HG02571 (cell line): ENCODE data around the gene TRMT11.
"Not testable (repeated sequence)": the region's sequence is repeated elsewhere in the genome, so short reads cannot be mapped to it uniquely, and the experiment has no call there.

Experiments
- ATAC-seq: cut with Tn5 transposase; IDR thresholded peaks from one replicate; pipeline ENCODE4 v1.9.1; 2021; ENCODE audit warnings: mild to moderate bottlenecking, moderate library complexity; ENCODE audit not compliant: unreplicated experiment

TRMT11 gene

DNA sequence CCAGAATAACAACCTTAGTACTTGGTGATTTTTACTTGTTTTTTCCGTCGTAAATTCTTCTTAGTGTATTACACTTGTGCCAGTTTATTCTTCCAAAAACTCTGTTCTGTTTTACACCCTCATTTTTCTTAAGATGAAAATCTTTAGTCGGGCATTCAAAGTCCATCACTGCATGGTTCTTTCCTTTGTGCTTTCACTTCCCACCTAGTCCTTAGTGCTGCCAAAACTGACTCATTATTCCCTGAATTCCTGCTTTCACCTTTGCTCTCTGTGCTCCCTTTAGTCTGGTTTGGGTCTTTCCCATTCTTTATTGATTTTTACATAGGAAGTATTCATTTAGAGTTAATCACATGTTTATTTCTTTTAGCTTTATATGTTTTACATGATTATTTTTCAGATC is 3.3 kb downstream of the TRMT11 start:
- ATAC-seq = no peak

DNA sequence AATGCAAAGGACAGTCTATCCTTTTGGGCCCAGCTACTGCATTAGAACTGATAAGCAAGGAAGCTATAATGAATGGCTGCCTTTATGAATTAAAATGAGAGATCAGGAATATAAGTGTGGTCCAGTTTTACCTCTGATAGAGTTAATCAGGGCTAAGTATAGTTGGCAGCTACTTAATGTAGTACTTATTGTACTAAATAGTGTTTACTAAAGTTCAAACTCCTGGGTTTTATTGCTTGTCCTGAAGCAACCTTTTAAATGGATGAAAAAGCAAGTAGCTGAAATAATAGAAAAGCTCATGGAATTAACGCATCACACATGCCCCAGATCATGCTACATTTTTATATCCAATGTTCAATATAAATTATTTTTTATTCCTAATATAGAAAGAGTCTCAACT is 5.3 kb downstream of the TRMT11 start:
- no peak for ATAC-seq

DNA sequence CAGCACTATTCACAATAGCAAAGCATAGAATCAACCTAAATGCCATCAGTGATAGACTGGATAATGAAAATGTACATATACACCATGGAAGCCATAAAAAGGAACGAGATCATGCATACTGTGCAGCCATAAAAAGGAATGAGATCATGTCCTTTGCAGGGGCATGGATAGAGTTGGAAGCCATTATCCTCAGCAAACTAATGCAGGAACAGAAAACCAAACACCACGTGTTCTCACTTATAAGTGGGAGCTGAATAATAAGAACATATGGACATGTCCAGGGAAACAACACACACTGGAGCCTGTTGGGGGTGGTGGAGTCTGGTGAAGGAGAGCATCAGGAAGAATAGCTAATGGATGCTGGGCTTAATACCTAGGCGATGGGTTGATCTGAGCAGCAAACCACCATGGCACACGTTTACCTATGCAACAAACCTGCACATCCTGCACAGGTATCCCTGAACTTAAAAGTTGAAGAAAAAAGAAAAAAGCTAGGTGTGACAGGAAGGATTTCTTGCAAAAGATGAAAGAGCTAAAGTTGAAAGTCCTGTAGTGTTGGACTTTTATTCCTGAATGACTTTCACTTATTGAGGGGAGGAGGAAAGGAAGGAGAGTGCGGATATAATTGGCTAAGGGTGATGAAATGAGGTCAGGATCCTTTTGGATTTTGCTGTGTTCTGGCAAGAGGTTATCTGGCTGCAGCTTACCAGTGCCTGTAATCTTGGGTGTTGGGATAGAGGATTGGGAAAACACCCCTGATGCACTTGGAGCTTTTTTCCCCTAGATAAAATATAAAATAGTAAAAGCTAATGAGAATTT is 8.5 kb downstream of the TRMT11 start:
- no peak for ATAC-seq

DNA sequence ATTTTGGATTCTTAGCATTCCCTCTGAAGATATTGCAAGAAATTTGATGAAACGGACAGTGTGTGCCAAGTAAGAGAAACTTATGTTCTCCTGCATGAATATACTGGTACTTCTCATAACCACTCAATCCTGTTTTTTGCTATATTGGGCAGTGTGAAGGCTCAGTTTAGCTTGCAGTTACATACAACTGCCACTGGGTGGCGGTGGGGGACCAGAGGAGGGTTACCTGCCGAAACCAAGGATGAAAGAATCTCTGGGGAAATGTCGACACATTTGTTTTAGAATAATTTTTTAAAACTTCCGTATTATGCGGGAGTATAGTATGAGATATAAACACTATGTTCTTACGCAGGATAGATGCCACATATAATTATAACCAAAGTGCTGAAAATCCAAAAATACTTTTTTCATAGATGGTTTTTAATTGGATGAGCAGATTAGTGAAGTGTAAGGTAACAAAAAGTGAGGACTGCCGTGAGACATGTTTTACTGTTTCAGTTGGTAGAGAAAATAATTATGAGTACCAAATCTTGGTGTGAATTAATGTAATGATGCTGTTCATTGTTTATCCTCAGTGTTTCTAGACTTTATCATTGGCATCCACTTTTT is 9.7 kb downstream of the TRMT11 start:
- peak; percentile 97 for ATAC-seq

DNA sequence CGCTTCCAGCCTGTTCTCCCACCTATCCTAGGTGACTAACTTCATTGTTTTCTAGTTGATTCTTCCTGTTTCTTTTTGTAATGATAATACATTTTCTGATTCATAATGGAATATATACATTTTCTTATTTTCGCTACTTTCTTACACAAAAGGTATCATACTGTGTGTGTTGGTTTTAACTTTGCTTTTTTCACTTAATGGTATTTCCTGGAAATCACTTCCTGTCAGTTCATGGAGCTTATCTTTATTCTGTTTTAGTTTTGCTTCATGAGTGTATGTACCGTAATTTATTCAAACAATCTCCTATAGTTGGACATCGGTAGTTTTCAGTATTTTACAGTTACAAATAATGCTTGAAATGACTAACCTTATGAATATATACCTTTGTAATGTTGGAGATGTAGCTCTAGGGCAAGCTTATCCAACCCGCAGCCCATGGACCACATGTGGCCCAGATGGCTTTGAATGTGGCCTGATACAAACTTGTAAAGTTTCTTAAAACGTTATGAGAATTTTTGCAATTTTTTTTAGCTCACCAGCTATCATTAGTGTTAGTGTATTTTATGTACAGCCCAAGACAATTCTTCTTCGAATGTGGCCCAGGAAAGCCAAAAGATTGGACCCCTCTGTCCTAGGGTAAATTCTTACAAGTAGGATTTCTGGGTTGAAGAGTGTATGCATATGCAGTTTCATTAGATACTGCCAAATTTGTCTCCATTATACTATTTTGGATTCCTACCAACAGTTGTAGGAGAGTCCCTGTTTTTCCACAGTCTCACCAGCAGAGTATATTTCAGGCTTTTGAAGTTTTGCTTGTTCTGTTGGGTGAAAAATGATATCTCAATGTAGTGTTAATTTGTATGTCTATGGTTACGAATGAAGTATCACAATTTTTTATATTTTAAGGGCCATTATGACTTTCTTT is 16.7 kb downstream of the TRMT11 start:
- no peak for ATAC-seq

DNA sequence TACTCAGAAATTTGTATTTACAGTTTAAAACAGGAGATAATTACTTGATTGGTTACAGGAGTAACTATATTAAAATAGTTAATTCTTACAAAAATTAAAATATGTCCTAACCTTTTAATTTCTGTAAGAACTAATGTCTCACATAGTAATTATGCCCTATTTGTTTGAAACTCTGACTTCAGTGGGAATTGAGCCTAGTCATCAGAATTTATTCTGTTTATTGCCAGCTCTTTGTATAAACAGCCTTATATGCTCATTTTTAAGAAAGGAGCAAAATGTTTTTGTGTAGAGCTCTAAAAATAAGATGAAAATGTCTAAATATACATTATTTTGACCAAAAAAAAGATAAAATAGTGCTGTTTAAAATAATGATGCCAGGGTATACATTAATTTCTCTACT is 21.5 kb downstream of the TRMT11 start:
- no peak for ATAC-seq

DNA sequence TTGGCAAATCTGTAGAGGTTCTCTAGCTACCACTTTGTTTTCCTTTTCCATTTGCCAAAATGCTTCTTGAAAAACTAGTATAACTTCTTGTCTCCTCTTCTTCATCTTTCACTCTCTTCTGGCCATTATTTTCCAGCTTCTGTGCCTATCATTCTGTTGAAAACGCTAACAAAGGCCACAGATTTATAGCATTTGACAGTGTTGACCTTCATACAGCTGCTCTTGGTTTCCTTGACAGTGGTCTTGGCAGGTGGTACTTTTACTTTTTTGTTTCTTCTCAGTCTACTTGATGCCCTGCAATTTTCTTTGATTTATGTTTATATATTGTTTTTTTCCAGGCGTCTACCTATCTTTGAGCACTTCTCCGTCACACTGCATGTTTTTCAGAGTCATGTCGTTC is 23.7 kb downstream of the TRMT11 start:
- no peak for ATAC-seq

DNA sequence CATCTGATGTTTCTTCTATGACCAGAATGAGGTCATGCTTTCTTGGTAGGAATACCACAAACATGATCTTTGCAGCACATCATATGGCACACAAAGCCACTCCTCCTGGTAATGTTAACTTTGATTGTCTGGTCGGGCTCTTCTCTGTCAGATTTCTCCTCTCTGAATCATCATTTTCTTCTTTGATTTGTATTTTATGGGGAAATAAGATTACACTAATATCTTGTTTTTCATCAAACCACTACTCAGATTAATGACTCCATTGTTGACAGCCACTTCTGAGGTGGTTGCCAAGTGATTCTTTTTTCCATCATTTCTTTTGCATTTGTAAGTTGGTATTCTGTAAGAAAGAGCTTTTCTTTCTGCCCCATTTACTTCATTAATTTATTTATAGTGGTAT is 29.5 kb downstream of the TRMT11 start:
- ATAC-seq = no peak

DNA sequence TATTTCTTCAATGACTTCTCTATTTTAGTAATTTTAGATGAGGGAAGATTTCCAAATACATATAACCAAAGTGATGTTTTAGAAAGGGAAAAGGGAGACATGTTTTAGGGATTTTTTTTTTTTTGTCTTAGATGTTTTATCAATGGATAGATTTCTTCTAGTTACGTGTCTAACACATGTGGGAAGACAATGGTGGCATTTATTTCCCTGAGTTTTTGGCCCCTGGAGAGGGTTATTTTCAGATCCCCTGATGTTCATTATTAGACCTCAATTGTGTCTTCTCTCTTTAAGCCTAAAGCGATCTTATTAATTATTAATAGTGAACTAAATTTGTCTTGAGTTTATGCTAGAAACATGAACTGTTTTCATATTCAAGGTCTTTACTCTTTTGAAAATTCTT is 30.3 kb downstream of the TRMT11 start:
- no peak for ATAC-seq

DNA sequence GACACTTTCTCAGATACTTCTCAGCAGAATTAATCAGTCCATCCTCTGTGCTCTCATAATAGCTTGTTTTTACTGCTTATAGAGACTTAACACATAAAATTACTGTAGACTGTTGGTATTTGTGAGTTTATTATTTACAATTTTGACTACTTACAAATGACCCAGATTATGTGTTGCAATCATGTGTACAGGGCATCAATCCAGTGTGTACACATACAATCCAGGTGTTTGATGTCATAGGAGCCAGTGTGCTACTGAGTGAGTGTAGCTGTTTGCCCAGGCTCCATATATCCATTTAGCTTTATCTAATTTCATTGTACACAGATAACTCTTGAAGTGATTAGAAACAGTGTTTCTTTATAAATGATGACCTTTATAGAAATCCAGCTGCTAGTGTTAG is 31.3 kb downstream of the TRMT11 start:
- no peak for ATAC-seq

DNA sequence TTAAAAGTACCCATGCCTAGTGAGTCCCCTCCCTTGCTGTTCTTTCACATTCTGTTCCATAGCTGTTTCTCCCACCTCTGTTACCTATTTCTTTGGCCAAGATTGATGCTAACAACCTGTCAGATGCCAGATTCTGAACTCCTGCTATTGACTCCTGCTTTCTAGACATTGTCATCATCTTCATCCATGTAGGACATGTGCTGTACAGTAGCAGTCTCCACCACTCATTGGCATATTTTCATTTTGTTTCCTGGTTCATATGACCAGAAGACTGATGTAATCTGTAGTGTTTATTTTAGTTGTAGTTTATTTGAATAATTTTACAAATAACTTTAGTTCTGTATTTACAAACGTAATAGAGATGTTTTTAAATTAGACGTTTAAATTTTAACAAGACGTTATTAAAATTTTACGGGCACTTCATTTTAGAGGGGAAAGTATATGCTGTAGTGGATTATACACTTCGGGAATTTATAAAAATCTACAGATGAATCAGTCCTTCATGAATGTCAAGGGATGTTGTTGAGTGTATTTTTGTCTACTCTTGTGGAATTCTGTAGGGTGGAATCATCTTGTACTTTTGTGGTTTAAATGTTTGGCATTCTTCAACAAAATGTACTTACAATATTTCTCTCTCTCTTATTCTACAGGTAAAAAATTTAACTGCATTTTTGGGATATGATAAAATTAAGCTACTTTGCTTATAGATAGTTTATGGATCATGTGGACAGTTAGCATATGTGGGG is 34.1 kb downstream of the TRMT11 start:
- no peak for ATAC-seq

DNA sequence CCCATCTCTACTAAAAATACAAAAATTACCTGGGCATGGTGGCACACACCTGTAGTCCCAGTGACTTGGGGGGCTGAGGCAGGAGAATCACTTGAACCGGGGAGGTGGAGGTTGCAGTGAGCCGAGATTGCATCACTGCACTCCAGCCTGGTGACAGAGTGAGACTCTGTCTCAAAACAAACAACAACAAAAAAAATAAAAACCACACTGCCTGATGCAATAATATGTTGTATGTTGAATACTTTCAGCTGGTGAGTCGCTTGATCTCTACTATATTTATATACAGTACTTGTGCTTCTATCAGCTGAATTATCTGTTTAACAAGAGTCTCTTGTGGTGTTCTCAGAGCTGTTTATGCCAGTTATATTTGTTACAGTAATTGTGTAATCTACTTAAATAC is 37.1 kb downstream of the TRMT11 start:
- not testable (repeated sequence) for ATAC-seq

DNA sequence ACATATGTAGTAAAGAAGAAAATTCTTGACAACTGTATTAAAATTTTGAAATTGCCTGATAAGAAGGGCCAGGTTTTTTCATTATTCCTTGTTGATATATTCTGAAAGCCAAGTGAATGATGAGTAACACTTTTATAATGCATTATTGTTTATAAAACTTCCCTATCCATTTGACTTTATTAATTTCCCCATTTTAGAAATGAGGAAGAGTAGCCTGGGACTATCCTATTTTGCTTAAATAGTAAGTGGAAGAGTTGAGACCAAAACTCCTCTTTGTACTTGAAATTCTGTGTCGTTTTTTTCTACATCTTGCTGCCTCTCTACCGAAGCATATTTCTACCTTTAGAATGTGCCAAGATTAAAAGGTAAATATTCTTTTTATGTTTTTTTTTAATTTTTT is 39.7 kb downstream of the TRMT11 start:
- no peak for ATAC-seq

DNA sequence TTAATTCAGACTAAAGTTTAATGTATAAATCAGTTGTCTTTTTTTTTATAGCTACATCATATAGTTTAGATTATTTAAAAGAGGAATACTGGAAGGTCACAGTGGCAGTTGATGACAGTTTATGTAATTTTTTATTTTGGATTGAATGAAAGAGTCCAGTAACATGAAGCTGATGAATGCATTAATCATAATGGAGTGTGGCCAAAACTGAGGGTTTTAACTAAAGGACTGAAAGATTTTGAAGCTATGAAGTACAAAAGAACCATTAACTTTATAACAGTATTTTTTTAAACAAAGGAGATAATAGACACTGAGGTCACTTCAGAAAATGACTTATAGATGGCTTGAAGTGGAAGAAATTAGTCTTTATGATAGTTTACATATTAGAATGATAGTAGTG is 41.3 kb downstream of the TRMT11 start:
- no peak for ATAC-seq

DNA sequence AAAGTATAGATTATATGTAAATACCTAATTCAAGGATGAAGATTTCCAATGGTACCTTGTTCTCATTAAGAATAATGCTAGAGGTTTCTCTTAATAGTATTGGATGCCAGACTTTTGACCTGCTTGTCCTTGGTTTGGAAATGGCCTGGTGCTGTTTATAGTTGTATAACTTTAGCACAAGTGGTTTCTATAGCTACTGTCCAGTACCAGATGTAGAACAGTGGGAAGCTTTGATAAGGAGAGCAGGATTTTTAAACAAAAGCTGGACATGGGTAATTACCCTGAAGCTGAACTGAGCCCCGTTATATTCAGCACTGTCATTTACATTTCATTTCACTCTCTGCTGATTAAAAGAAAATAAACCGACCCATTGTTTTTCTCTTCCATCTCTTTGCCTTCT is 43.7 kb downstream of the TRMT11 start:
- ATAC-seq = no peak

DNA sequence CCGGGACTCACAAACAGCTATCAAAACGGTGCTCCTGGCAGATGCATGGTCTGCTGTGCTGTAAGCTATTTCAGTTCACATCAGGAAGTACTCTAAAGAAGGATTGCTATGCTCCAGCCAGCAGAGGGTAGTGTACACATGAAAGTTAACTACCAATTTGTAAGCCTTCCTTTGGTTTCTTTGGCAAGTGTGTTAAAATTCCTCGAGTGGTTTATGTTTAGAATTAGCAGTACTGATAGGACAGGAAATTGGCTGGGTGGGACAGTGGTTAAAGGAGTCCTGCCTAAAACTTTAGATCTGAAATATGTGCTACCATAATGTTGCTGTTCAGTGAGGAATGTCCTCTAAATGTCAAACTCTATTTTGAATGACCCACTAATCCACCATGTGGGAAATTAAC is 47.4 kb downstream of the TRMT11 start:
- peak; percentile 58 for ATAC-seq

DNA sequence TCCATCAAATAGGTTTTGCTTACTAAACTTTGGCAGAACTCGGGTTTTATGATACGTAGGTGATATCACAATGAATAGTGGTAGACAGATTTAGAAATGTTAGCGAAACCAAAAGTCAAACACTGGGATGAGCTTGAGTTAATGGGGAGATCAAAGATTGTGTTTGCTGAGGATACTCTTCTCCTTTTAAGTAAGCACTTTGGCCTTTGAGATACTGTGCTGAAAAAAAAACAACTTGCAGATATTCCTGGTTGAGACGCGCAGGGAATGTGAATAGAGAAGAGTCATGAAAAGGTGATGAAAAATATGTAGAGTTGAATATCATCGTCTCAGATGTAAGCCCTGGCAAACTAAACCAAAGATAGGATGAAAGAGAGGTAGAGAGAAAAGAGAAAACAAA is 48.3 kb downstream of the TRMT11 start:
- no peak for ATAC-seq

DNA sequence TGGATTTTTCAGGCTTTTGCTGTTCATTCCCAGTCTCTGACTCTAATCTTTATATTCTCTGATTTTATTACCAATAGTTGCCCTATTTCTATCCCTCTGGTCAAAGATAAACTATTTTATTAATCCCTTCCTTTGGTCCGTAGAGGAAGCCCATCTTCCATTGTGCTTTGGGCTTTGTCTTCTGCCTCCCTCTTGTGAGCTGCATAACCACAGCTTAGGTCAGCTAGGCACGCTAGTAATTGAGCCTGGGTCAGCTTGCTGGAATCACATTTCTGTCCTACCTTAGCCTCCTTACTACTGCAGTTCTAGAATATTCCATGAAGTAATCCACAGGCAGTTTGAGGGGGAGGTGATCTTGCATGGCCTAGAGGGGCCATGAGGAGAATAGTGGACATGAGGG is 49.4 kb downstream of the TRMT11 start:
- no peak for ATAC-seq

DNA sequence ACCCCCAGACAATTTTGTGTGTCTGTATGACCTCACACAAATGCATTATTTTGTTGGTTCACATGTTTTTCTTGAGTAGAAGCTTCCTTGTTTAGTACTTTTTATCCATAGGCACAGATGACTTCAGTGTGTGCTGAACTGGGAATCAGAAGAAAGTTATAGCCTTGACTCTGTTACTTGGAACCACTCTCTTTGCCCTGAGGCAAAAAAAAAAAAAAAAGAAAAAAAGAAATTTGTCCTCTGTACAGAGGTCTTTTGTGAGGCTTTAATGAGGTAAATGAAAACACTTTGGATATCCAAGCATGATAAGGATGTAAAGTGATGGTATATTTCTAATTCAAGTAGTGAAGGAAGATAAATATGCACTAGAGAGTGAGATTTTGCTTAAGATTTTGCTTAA is 51.9 kb downstream of the TRMT11 start:
- ATAC-seq = no peak

DNA sequence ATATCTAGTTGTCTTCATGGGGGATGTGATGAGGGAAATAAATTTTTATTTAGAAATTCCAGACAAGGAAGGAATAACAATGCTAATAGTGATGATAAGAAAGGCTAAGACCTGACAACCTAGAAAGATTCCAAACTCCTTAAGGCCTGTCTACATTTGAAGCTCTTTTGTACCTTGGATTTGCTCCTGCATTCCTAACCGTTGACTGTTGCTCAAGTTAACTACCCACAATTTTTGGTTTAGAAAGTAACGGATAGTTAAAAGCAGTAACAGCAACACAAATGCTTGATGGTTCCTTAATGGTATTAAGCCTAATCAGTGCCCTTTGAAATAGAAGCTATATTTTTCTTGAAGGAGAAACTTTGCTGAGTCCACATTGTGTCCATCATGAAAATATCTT is 52.9 kb downstream of the TRMT11 start:
- no peak for ATAC-seq

DNA sequence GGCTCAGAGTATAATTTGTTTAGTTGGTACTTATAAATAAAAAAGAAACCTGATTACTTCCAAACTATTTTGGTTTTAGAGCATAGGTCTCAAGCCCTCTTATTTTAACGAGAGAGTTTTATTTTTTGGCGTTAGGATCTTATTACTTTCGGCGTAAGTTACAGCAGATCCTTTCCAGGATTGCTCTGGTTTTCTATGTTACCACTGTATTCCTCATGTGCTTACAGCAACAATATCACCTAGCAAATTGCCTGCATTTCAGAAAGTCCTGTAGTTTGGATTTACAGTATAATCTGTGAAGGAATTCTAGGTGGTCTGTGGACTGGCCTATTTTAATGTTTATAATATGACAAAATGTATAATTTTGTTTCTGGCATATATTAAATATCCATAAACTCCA is 54.1 kb downstream of the TRMT11 start:
- ATAC-seq = no peak
